ENCODE data around the gene MPRIP.

The MPRIP gene

GRCh38 chr17:17043461-17044271, 1.4 kb downstream of the MPRIP start:
- peak overlapping the region; percentile 70 to 72 for H3K4me3 ChIP-seq (replicated peaks in 1 of 2; ENCODE audit: low read depth in 2 of 2, low read length in 2 of 2)
- no peak for TF ChIP-seq CTCF (IDR thresholded peaks at IDR 0.05; ENCODE audit: low read depth, low read length)
- DNase-seq (ENCODE audit: low read depth in 2 of 2) = peak in 1 of 2 donors; percentile 41

- no peak for TF ChIP-seq CTCF (IDR thresholded peaks at IDR 0.05; ENCODE audit: low read depth, low read length)
- peak; percentile 70 to 83 for DNase-seq (ENCODE audit: low read depth in 2 of 2)
- peak overlapping the region; percentile 1 to 70 for H3K4me3 ChIP-seq (replicated peaks in 1 of 2; ENCODE audit: low read depth in 2 of 2, low read length in 2 of 2)
These were observed 2.7 kb downstream of the MPRIP start for GRCh38 chr17:17044846-17045561.

- H3K4me3 ChIP-seq (replicated peaks in 1 of 2; ENCODE audit: low read depth in 2 of 2, low read length in 2 of 2) = no peak overlapping the region
- no peak for TF ChIP-seq CTCF (IDR thresholded peaks at IDR 0.05; ENCODE audit: low read depth, low read length)
- DNase-seq (ENCODE audit: low read depth in 2 of 2) = no peak
These were observed 5.8 kb downstream of the MPRIP start for GRCh38 chr17:17048106-17048505.

GRCh38 chr17:17050346-17051345, 8.4 kb downstream of the MPRIP start:
- H3K4me3 ChIP-seq (replicated peaks in 1 of 2; ENCODE audit: low read depth in 2 of 2, low read length in 2 of 2) = no peak overlapping the region
- no peak for TF ChIP-seq CTCF (IDR thresholded peaks at IDR 0.05; ENCODE audit: low read depth, low read length)

GRCh38 chr17:17051380-17051779, 9.1 kb downstream of the MPRIP start:
- TF ChIP-seq CTCF (IDR thresholded peaks at IDR 0.05; ENCODE audit: low read depth, low read length) = no peak
- DNase-seq (ENCODE audit: low read depth in 2 of 2) = no peak
- no peak overlapping the region for H3K4me3 ChIP-seq (replicated peaks in 1 of 2; ENCODE audit: low read depth in 2 of 2, low read length in 2 of 2)

More at GRCh38 chr17:17050346-17051345, 8.4 kb downstream of the MPRIP start:
- no peak for DNase-seq (ENCODE audit: low read depth in 2 of 2)

GRCh38 chr17:17051791-17052461, 9.7 kb downstream of the MPRIP start:
- H3K4me3 ChIP-seq (replicated peaks in 1 of 2; ENCODE audit: low read depth in 2 of 2, low read length in 2 of 2) = no peak overlapping the region
- no peak for TF ChIP-seq CTCF (IDR thresholded peaks at IDR 0.05; ENCODE audit: low read depth, low read length)
- peak in 1 of 2 donors; percentile 26 for DNase-seq (ENCODE audit: low read depth in 2 of 2)

Measured in cardiac fibroblast (primary cell).